B cell (primary cell): Measurements from ENCODE around the gene C12orf60. TPM values are rescaled to one million over a fixed set of nuclear protein-coding genes. Genes with fewer than 3 reads are reported as not detected.
A peak's percentile ranks its signal among the peaks of the same experiment; 100 is the strongest.

Experiments
- ATAC-seq: fragments of 200-7000 bp; cut with Tn5 transposase; one replicate; pipeline ENCODE4 v1.10.0; 2021; ENCODE audit warnings: low read depth, mild to moderate bottlenecking, moderate number of reproducible peaks, moderate library complexity
- CTCF ChIA-PET: fragments of 350-600 bp; sonication (Branson Sonifier 250); formaldehyde crosslinking; loops from one replicate; lab custom pipeline; 2021; ENCODE audit warnings: antibody characterized with exemption, inconsistent platforms; lab: Charles Lee
- POLR2A ChIA-PET: fragments of 350-600 bp; sonication (Branson Sonifier 250); formaldehyde crosslinking; loops from one replicate; lab custom pipeline; 2021; ENCODE audit warnings: antibody characterized with exemption; lab: Charles Lee
- DNase-seq: peaks from one replicate; pipeline ENCODE4 v3.0.0; 2013
- H2AFZ ChIP-seq: 2 replicates; pipeline ENCODE4 v1.6.1; 2012; ENCODE audit warnings: mild to moderate bottlenecking, low read depth, low read length; ENCODE audit not compliant: insufficient read depth, poor library complexity, severe bottlenecking
- H3K27ac ChIP-seq, 2 donors: 1 replicate in 1 of 2; 2 replicates in 1 of 2; pipeline ENCODE4 v1.5.1; 2012 to 2013; ENCODE audit warnings: low read length in 2 of 2, mild to moderate bottlenecking in 2 of 2, moderate library complexity in 1 of 2
- H3K27me3 ChIP-seq, 4 experiments: fragments of 200-600 bp in 1 of 4; sonication (generic) in 1 of 4; replicated peaks in 1 of 4; 1 replicate in 2 of 4; 2 replicates in 2 of 4; pipeline versions ENCODE4 v1.6.1 to v1.7.0; 2013 to 2016; ENCODE audit warnings: low read length in 3 of 4, mild to moderate bottlenecking in 2 of 4, mixed read lengths in 1 of 4, moderate library complexity in 1 of 4; ENCODE audit not compliant: insufficient read depth in 4 of 4, control insufficient read depth in 3 of 4; ENCODE audit errors: control extremely low read depth in 1 of 4
- H3K36me3 ChIP-seq, 2 experiments: replicated peaks in 1 of 2; 1 replicate in 1 of 2; 2 replicates in 1 of 2; pipeline versions ENCODE4 v1.6.1 to v1.7.1; 2013; ENCODE audit warnings: low read length in 1 of 2; ENCODE audit not compliant: insufficient read depth in 2 of 2, control insufficient read depth in 1 of 2; ENCODE audit errors: control extremely low read depth in 1 of 2, extremely low read depth in 1 of 2
- H3K4me1 ChIP-seq, 2 donors: fragments of 200-600 bp in 1 of 2; sonication (generic) in 1 of 2; 1 replicate in 1 of 2; 2 replicates in 1 of 2; pipeline versions ENCODE4 v1.5.1 to v1.6.1; 2013 to 2017; ENCODE audit warnings: low read length in 2 of 2; ENCODE audit not compliant: control insufficient read depth in 2 of 2, insufficient read depth in 2 of 2
- H3K4me2 ChIP-seq: replicated peaks from 2 replicates; pipeline ENCODE3; 2012; ENCODE audit warnings: mild to moderate bottlenecking, low read depth, low read length; ENCODE audit not compliant: poor library complexity, severe bottlenecking
- H3K4me3 ChIP-seq, 5 experiments: fragments of 200-600 bp in 1 of 5; sonication (generic) in 1 of 5; 1 replicate in 3 of 5; 2 replicates in 2 of 5; pipeline versions ENCODE4 v1.5.1 to v1.7.0; 2011 to 2016; ENCODE audit warnings: low read length in 4 of 5, mild to moderate bottlenecking in 4 of 5, low read depth in 2 of 5, control low read depth in 1 of 5, moderate library complexity in 1 of 5; ENCODE audit not compliant: insufficient read depth in 1 of 5; ENCODE audit errors: control extremely low read depth in 1 of 5, extremely low read depth in 1 of 5
- H3K79me2 ChIP-seq: fragments of 200-600 bp; sonication (generic); one replicate; pipeline ENCODE4 v1.6.0; 2016; ENCODE audit warnings: low read length; ENCODE audit not compliant: control insufficient read depth, insufficient read depth
- H3K9ac ChIP-seq: fragments of 200-600 bp; sonication (generic); 2 replicates; pipeline ENCODE4 v1.6.1; 2017; ENCODE audit warnings: mild to moderate bottlenecking, low read length, moderate library complexity
- H3K9me3 ChIP-seq, 3 donors: one replicate each; pipeline versions ENCODE4 v1.6.1 to v1.7.1; 2013; ENCODE audit warnings: low read length in 2 of 3; ENCODE audit not compliant: control insufficient read depth in 2 of 3, insufficient read depth in 1 of 3; ENCODE audit errors: control extremely low read depth in 1 of 3
- H4K20me1 ChIP-seq: 2 replicates; pipeline ENCODE4 v1.6.0; 2012; ENCODE audit warnings: mild to moderate bottlenecking, low read length; ENCODE audit not compliant: insufficient read depth, control insufficient read depth, poor library complexity, severe bottlenecking
- H3K27ac Mint-ChIP-seq: one replicate; pipeline ENCODE4 v1.8.0; 2021; ENCODE audit warnings: mixed read lengths
- H3K27me3 Mint-ChIP-seq: one replicate; pipeline ENCODE4 v1.8.0; 2021; ENCODE audit warnings: mixed read lengths
- H3K4me1 Mint-ChIP-seq: one replicate; pipeline ENCODE4 v1.8.0; 2021; ENCODE audit warnings: mixed read lengths
- H3K4me3 Mint-ChIP-seq: one replicate; pipeline ENCODE4 v1.8.0; 2021; ENCODE audit warnings: mixed read lengths
- H3K9me3 Mint-ChIP-seq: one replicate; pipeline ENCODE4 v1.8.0; 2022; ENCODE audit warnings: mixed read lengths; ENCODE audit not compliant: insufficient read depth
- CTCF ChIP-seq: fragments of 200-600 bp; IDR thresholded peaks from one replicate; pipeline ENCODE4 v1.8.0; 2022; ENCODE audit warnings: antibody characterized with exemption, mild to moderate bottlenecking
- EZH2 ChIP-seq: IDR thresholded peaks from 2 replicates; pipeline ENCODE4 v1.6.1; 2012; ENCODE audit warnings: borderline replicate concordance, low read depth, mild to moderate bottlenecking, moderate library complexity, low read length; ENCODE audit not compliant: insufficient read depth, poor library complexity, severe bottlenecking
- WGBS: methylation state at CpG from one replicate; pipeline ENCODE4 v1.1.5; 2013; ENCODE audit warnings: missing lambda C conversion rate; ENCODE audit not compliant: insufficient coverage; 5-methylcytosine and 5-hydroxymethylcytosine counted together
- intact Hi-C: fragments of 100-400 bp; cut with micrococcal nuclease; formaldehyde crosslinking; loops from one replicate; pipeline ENCODE4 v1.10.0; 2022
- polyA minus RNA-seq: library from RNA; depleted of rRNA, polyadenylated mRNA; stranded (reverse); fragments of >200 nt; gene quantifications from 2 replicates; pipeline ENCODE4 v1.2.3, GENCODE V29; 2012
- polyA plus RNA-seq: library from polyadenylated mRNA; depleted of rRNA; stranded (reverse); fragments of >200 nt; gene quantifications from 2 replicates; pipeline ENCODE4 v1.2.3, GENCODE V29; 2012
- total RNA-seq, 2 donors: library from RNA; stranded (reverse); fragments of 120-200 nt in 1 of 2; gene quantifications; 1 replicate in 1 of 2; 2 replicates in 1 of 2; pipeline versions ENCODE4 v1.2.3 to v1.2.4, GENCODE V29; 2013 to 2022

The C12orf60 gene
- total RNA-seq: 1.2 and 1.4 TPM in 2 replicates
- total RNA-seq (2013): 1.4 TPM
- 0.25 and 0.29 TPM in 2 replicates for polyA plus RNA-seq
- polyA minus RNA-seq: 0.43 TPM in 1 of 2 replicates, not detected in the other

GRCh38 chr12:14803011-14803829, at the start of gene C12orf60, which contains the start of gene WBP11:
TSS of gene C12orf60 (plus strand) at chr12:14803670. CDS start at chr12:14822936, 19,266 bp downstream.
TSS of gene WBP11 (minus strand) at chr12:14803478. CDS start at chr12:14801383, 2,095 bp downstream.
- Histone ChIP-seq H3K4me3 (peak within 1 kb of the TSS; percentile 89 to 99 (median 93)), H3K27ac (peak within 1 kb of the TSS; percentile 98), H3K4me1 (peaks cover 13 to 17% of the 10 kb centered on the region in 2 donors), H3K36me3 (peaks cover 10 to 21% of the 10 kb centered on the region in 2 experiments), H3K27me3 (no peaks in the 10 kb centered on the region), H3K4me2 (peak within 1 kb of the TSS; percentile 81), H3K79me2 (peaks cover 62% of the 10 kb centered on the region), H3K9ac (peak within 1 kb of the TSS; percentile 98), H4K20me1 (no peaks in the 10 kb centered on the region), H2AFZ (peak within 1 kb of the TSS; percentile 93), H3K9me3 (no peaks in the 10 kb centered on the region)
- peak; percentile 94 for ATAC-seq
- Mint-ChIP-seq H3K4me3 (no peak within 1 kb of the TSS), H3K4me1 (peaks cover 11% of the 10 kb centered on the region), H3K27me3 (no peaks in the 10 kb centered on the region), H3K27ac (peak within 1 kb of the TSS; percentile 41), H3K9me3 (no peaks in the 10 kb centered on the region)
- intact Hi-C loops: loop anchor here (1.0 kb wide), 4 partner anchors 29 to 564 kb away; partner anchors contain the start of gene ARHGDIB
- ChIA-PET CTCF (interaction anchor here (0.6 to 3.1 kb wide), 8 partner anchors 21 to 619 kb away, joined by 3 to 19 read pairs (median 3); partner anchors contain the start of gene RERG), POLR2A (interaction anchor here (0.6 to 3.3 kb wide), 5 partner anchors 22 to 550 kb away, joined by 3 to 41 read pairs (median 5); a partner anchor contains a TSS)
- WGBS: under 1% methylated on average over 42 of the region's 50 CpGs
- TF ChIP-seq CTCF: no peak
- TF ChIP-seq EZH2: no peak
- DNase-seq: peak; percentile 96
